Spleen (tissue), 7 donors: ENCODE measurements around the gene PAXX.

Source experiments
- CTCF ChIP-seq, 11 experiments: fragments of 200-600 bp in 7 of 11; fragments of 450-650 bp in 4 of 11; sonication (generic) in 4 of 11; IDR thresholded peaks in 8 of 11; conservative IDR thresholded peaks in 3 of 11; 1 replicate in 7 of 11; 2 replicates in 4 of 11; pipeline versions ENCODE4 v1.4.0 to v1.8.0; 2016 to 2021; ENCODE audit warnings: antibody characterized with exemption in 11 of 11, inconsistent platforms in 4 of 11, mild to moderate bottlenecking in 1 of 11
- POLR2A ChIP-seq, 3 donors: fragments of 450-650 bp; IDR thresholded peaks; one replicate each; pipeline ENCODE4 v1.5.1; 2017; ENCODE audit warnings: antibody characterized with exemption in 3 of 3, mild to moderate bottlenecking in 1 of 3
- POLR2AphosphoS5 ChIP-seq, 3 donors: sonication (generic); formaldehyde crosslinking; IDR thresholded peaks; one replicate each; pipeline ENCODE4 v1.5.1; 2017; ENCODE audit warnings: antibody characterized with exemption in 3 of 3
- donor health status: DM: no; HTN: no; CAD: no; lungs with moderate emphysema.
- donor health status: DM: no; HTN: no; CAD: no.
- donor health status: DM: no; HTN: no; CAD: no.

- TF ChIP-seq POLR2A (IDR thresholded peaks at IDR 0.05) (no peak), CTCF (IDR thresholded peaks at IDR 0.05 in 8 of 11, conservative IDR thresholded peaks at IDR 0.05 in 3 of 11) (no peak), POLR2AphosphoS5 (IDR thresholded peaks at IDR 0.05) (no peak)
Measured at GRCh38 chr9:136964833-136965422, 27.3 kb upstream of the PAXX start.
